SK-N-SH treated with all-trans-retinoic acid at 6 μM for 48 hours (cell line): ENCODE measurements around the gene NPB.

Experiments used
- ATAC-seq: fragments of 200-7000 bp; cut with Tn5 transposase; 3 replicates; pipeline ENCODE4 v1.9.1; 2020; ENCODE audit warnings: mild to moderate bottlenecking, moderate library complexity
- ARNTL ChIP-seq: fragments of 450-650 bp; formaldehyde crosslinking; IDR thresholded peaks from 2 replicates; pipeline ENCODE4 v1.5.0; 2020; ENCODE audit warnings: low read depth, mild to moderate bottlenecking, moderate library complexity, borderline replicate concordance
- BACH2 ChIP-seq: fragments of 250-450 bp; sonication (Bioruptor Pico); IDR thresholded peaks from 2 replicates; pipeline ENCODE4 v1.9.0; 2021; ENCODE audit warnings: mild to moderate bottlenecking, borderline replicate concordance
- CREB5 ChIP-seq: fragments of 250-450 bp; sonication (Bioruptor Pico); IDR thresholded peaks from 2 replicates; pipeline ENCODE4 v1.5.1; 2020; ENCODE audit warnings: low read depth, mild to moderate bottlenecking, moderate library complexity
- CSRNP3 ChIP-seq: fragments of 250-450 bp; sonication (Bioruptor Pico); IDR thresholded peaks from 2 replicates; pipeline ENCODE4 v1.5.1; 2021; ENCODE audit warnings: mild to moderate bottlenecking, moderate library complexity
- ESRRG ChIP-seq: fragments of 250-450 bp; sonication (Bioruptor Pico); IDR thresholded peaks from 2 replicates; pipeline ENCODE4 v1.6.1; 2021; ENCODE audit warnings: mild to moderate bottlenecking
- ISL1 ChIP-seq: fragments of 250-450 bp; sonication (Bioruptor Pico); IDR thresholded peaks from 2 replicates; pipeline ENCODE4 v2.1.2; 2022; ENCODE audit warnings: mild to moderate bottlenecking, moderate library complexity
- OSR1 ChIP-seq: fragments of 250-450 bp; sonication (Bioruptor Pico); IDR thresholded peaks from 2 replicates; pipeline ENCODE4 v1.8.0; 2022; ENCODE audit warnings: moderate library complexity, mild to moderate bottlenecking, inconsistent platforms
- PATZ1 ChIP-seq: fragments of 250-450 bp; sonication (Bioruptor Pico); IDR thresholded peaks from 2 replicates; pipeline ENCODE4 v1.8.0; 2020; ENCODE audit warnings: mild to moderate bottlenecking, moderate library complexity, borderline replicate concordance
- POU6F1 ChIP-seq: fragments of 250-450 bp; sonication (Bioruptor Pico); IDR thresholded peaks from 2 replicates; pipeline ENCODE4 v1.8.0; 2021; ENCODE audit warnings: low read depth, mild to moderate bottlenecking, moderate library complexity, borderline replicate concordance
- PPARA ChIP-seq: fragments of 250-450 bp; sonication (Bioruptor Pico); IDR thresholded peaks from 2 replicates; pipeline ENCODE4 v1.5.0; 2020; ENCODE audit warnings: mild to moderate bottlenecking, borderline replicate concordance
- RARB ChIP-seq: fragments of 250-450 bp; sonication (Bioruptor Pico); IDR thresholded peaks from 2 replicates; pipeline ENCODE4 v1.8.0; 2021; ENCODE audit warnings: mild to moderate bottlenecking, moderate library complexity
- SNAI2 ChIP-seq: fragments of 250-450 bp; sonication (Bioruptor Pico); IDR thresholded peaks from 2 replicates; pipeline ENCODE4 v1.5.0; 2020; ENCODE audit warnings: mild to moderate bottlenecking, moderate library complexity
- TCF4 ChIP-seq: fragments of 250-450 bp; sonication (Bioruptor Pico); IDR thresholded peaks from 2 replicates; pipeline ENCODE4 v1.8.0; 2021; ENCODE audit warnings: mild to moderate bottlenecking, moderate library complexity, borderline replicate concordance
- TOX ChIP-seq: fragments of 250-450 bp; sonication (Bioruptor Pico); IDR thresholded peaks from 2 replicates; pipeline ENCODE4 v1.8.0; 2021; ENCODE audit warnings: mild to moderate bottlenecking, moderate library complexity, borderline replicate concordance
- ZC3H10 ChIP-seq: fragments of 250-450 bp; sonication (Bioruptor Pico); IDR thresholded peaks from 2 replicates; pipeline ENCODE4 v1.5.1; 2021; ENCODE audit warnings: mild to moderate bottlenecking, moderate library complexity
- ZFP3 ChIP-seq: fragments of 250-450 bp; sonication (Bioruptor Pico); IDR thresholded peaks from 2 replicates; pipeline ENCODE4 v1.5.0; 2020; ENCODE audit warnings: mild to moderate bottlenecking, moderate library complexity
- ZFP30 ChIP-seq: fragments of 450-650 bp; formaldehyde crosslinking; IDR thresholded peaks from 2 replicates; pipeline ENCODE4 v1.5.0; 2022; ENCODE audit warnings: mild to moderate bottlenecking, moderate library complexity
- ZNF565 ChIP-seq: fragments of 450-650 bp; formaldehyde crosslinking; conservative IDR thresholded peaks from 2 replicates; pipeline ENCODE4 v1.5.0; 2020; ENCODE audit warnings: low read depth, mild to moderate bottlenecking, moderate library complexity
- ZNF70 ChIP-seq: fragments of 450-650 bp; formaldehyde crosslinking; IDR thresholded peaks from 2 replicates; pipeline ENCODE4 v1.5.0; 2020; ENCODE audit warnings: mild to moderate bottlenecking, moderate library complexity
- ZNF8 ChIP-seq: fragments of 450-650 bp; formaldehyde crosslinking; IDR thresholded peaks from 2 replicates; pipeline ENCODE4 v1.5.0; 2020; ENCODE audit warnings: mild to moderate bottlenecking, moderate library complexity

The NPB gene

GRCh38 chr17:81931557-81932332, 29.7 kb downstream of the NPB start:
- ATAC-seq: no peak
- TF ChIP-seq CSRNP3 (CRISPR knock-in tag) (no peak), RARB (CRISPR knock-in tag) (no peak), ESRRG (CRISPR knock-in tag) (no peak), TCF4 (no peak), ISL1 (CRISPR knock-in tag) (no peak), CREB5 (CRISPR knock-in tag) (no peak), BACH2 (no peak), ZC3H10 (CRISPR knock-in tag) (no peak), ZNF565 (CRISPR knock-in tag) (no peak), ARNTL (CRISPR knock-in tag) (no peak), ZFP3 (CRISPR knock-in tag) (no peak), ZFP30 (CRISPR knock-in tag) (no peak), PPARA (no peak), OSR1 (CRISPR knock-in tag) (no peak), ZNF8 (no peak), POU6F1 (no peak), PATZ1 (CRISPR knock-in tag) (no peak), ZNF70 (CRISPR knock-in tag) (no peak), SNAI2 (CRISPR knock-in tag) (no peak)

- ATAC-seq: no peak
- no peak for TF ChIP-seq POU6F1
- no peak for TF ChIP-seq PPARA
- TF ChIP-seq CREB5 (CRISPR knock-in tag): no peak
- no peak for TF ChIP-seq ZNF565 (CRISPR knock-in tag)
- no peak for TF ChIP-seq CSRNP3 (CRISPR knock-in tag)
- TF ChIP-seq ARNTL (CRISPR knock-in tag): no peak
- TF ChIP-seq RARB (CRISPR knock-in tag): no peak
- no peak for TF ChIP-seq ESRRG (CRISPR knock-in tag)
- no peak for TF ChIP-seq TOX
- TF ChIP-seq TCF4: no peak
- no peak for TF ChIP-seq ZNF70 (CRISPR knock-in tag)
- TF ChIP-seq PATZ1 (CRISPR knock-in tag): no peak
- TF ChIP-seq BACH2: no peak
- no peak for TF ChIP-seq ZC3H10 (CRISPR knock-in tag)
- TF ChIP-seq ZNF8: no peak
- TF ChIP-seq SNAI2 (CRISPR knock-in tag): no peak
- TF ChIP-seq ZFP3 (CRISPR knock-in tag): no peak
- no peak for TF ChIP-seq ZFP30 (CRISPR knock-in tag)
These were observed 30.4 kb downstream of the NPB start for GRCh38 chr17:81932333-81932983.
